IMR-90 (cell line): ENCODE results near the gene TMEM117. TPM values are rescaled to one million over a fixed set of nuclear protein-coding genes. Genes with fewer than 3 reads are reported as not detected.

Experiments used
- ATAC-seq: fragments of 200-7000 bp; cut with Tn5 transposase; 2 replicates; pipeline ENCODE4 v1.9.1; 2020; ENCODE audit warnings: low read depth, mild to moderate bottlenecking, moderate library complexity
- BruUV-seq: library from RNA; stranded (reverse); fragments of 400-500 nt; replicated peaks from 2 replicates; lab custom pipeline; 2021; lab: Mats Ljungman, UMichigan
- CTCF ChIA-PET: fragments of 300-600 bp; formaldehyde crosslinking; extraction: SDS; loops from one replicate; lab custom pipeline; 2021; ENCODE audit warnings: antibody characterized with exemption; lab: Yijun Ruan, JAX
- POLR2A ChIA-PET: fragments of 300-600 bp; sonication (Branson Sonifier 250); formaldehyde crosslinking; loops from one replicate; lab custom pipeline; 2022; ENCODE audit warnings: antibody characterized with exemption; ENCODE audit not compliant: unreplicated experiment; lab: Charles Lee
- DNase-seq: peaks from one replicate; pipeline ENCODE4 v3.0.0; 2013
- H2AFZ ChIP-seq: replicated peaks from 2 replicates; pipeline ENCODE3; 2013; ENCODE audit warnings: low read length, mild to moderate bottlenecking; ENCODE audit not compliant: poor library complexity
- H2AK5ac ChIP-seq: 2 replicates; pipeline ENCODE4 v1.6.1; 2013; ENCODE audit warnings: low read depth, low read length, inconsistent platforms
- H2AK9ac ChIP-seq: replicated peaks from 2 replicates; pipeline ENCODE3; 2013; ENCODE audit warnings: mild to moderate bottlenecking, low read depth, low read length, moderate library complexity; ENCODE audit not compliant: poor library complexity
- H2BK120ac ChIP-seq: 2 replicates; pipeline ENCODE4 v1.6.1; 2013; ENCODE audit warnings: low read depth, low read length, inconsistent platforms
- H2BK15ac ChIP-seq: 3 replicates; pipeline ENCODE4 v1.6.1; 2013; ENCODE audit warnings: low read depth, low read length, inconsistent platforms
- H2BK20ac ChIP-seq: 2 replicates; pipeline ENCODE4 v1.6.1; 2013; ENCODE audit warnings: low read depth, mild to moderate bottlenecking, inconsistent platforms, low read length, moderate library complexity
- H2BK5ac ChIP-seq: 2 replicates; pipeline ENCODE4 v1.6.1; 2013; ENCODE audit warnings: mild to moderate bottlenecking, low read depth, low read length, inconsistent platforms; ENCODE audit not compliant: poor library complexity, severe bottlenecking
- H3K14ac ChIP-seq: replicated peaks from 2 replicates; pipeline ENCODE4 v1.6.1; 2013; ENCODE audit warnings: low read depth, low read length, inconsistent platforms
- H3K18ac ChIP-seq: 2 replicates; pipeline ENCODE4 v1.6.1; 2013; ENCODE audit warnings: low read depth, low read length, control low read depth
- H3K23ac ChIP-seq: 2 replicates; pipeline ENCODE4 v1.6.1; 2013; ENCODE audit warnings: low read depth, low read length, inconsistent platforms
- H3K27ac ChIP-seq: 2 replicates; pipeline ENCODE4 v1.5.1; 2013; ENCODE audit warnings: mild to moderate bottlenecking, control low read depth, low read length; ENCODE audit not compliant: insufficient read depth
- H3K27me3 ChIP-seq: 2 replicates; pipeline ENCODE4 v1.6.1; 2013; ENCODE audit warnings: low read length; ENCODE audit not compliant: control insufficient read depth, insufficient read depth
- H3K36me3 ChIP-seq: 2 replicates; pipeline ENCODE4 v1.6.1; 2013; ENCODE audit warnings: low read length, mixed read lengths; ENCODE audit not compliant: control insufficient read depth, insufficient read depth
- H3K4ac ChIP-seq: 2 replicates; pipeline ENCODE4 v1.6.1; 2013; ENCODE audit warnings: low read depth, low read length, inconsistent platforms
- H3K4me1 ChIP-seq: 2 replicates; pipeline ENCODE4 v1.6.1; 2013; ENCODE audit warnings: low read length, mixed read lengths; ENCODE audit not compliant: control insufficient read depth, insufficient read depth
- H3K4me2 ChIP-seq: 2 replicates; pipeline ENCODE4 v1.6.1; 2013; ENCODE audit warnings: low read depth, mild to moderate bottlenecking, control low read depth, low read length, moderate library complexity
- H3K4me3 ChIP-seq: 2 replicates; pipeline ENCODE4 v1.5.1; 2013; ENCODE audit warnings: low read depth, mild to moderate bottlenecking, control low read depth, low read length, moderate library complexity; ENCODE audit not compliant: insufficient read depth
- H3K56ac ChIP-seq: 2 replicates; pipeline ENCODE4 v1.6.1; 2013; ENCODE audit warnings: low read length, inconsistent platforms; ENCODE audit not compliant: insufficient read depth; ENCODE audit errors: extremely low read depth
- H3K79me1 ChIP-seq, 2 experiments: 2 replicates each; pipeline ENCODE4 v1.6.1; 2013; ENCODE audit warnings: low read length in 2 of 2, inconsistent platforms in 1 of 2, low read depth in 1 of 2
- H3K9ac ChIP-seq: 2 replicates; pipeline ENCODE4 v1.6.1; 2013; ENCODE audit warnings: low read depth, low read length, control low read depth
- H3K9me1 ChIP-seq: 2 replicates; pipeline ENCODE4 v1.6.1; 2013; ENCODE audit warnings: low read length, inconsistent platforms; ENCODE audit not compliant: insufficient read depth
- H3K9me3 ChIP-seq: 2 replicates; pipeline ENCODE4 v1.6.1; 2013; ENCODE audit warnings: low read length; ENCODE audit not compliant: control insufficient read depth, insufficient read depth
- H4K20me1 ChIP-seq: 2 replicates; pipeline ENCODE4 v1.6.1; 2013; ENCODE audit warnings: low read length, inconsistent platforms; ENCODE audit not compliant: insufficient read depth
- H4K5ac ChIP-seq: 2 replicates; pipeline ENCODE4 v1.6.1; 2013; ENCODE audit warnings: mild to moderate bottlenecking, low read depth, low read length, control low read depth
- H4K8ac ChIP-seq, 2 experiments: 2 replicates each; pipeline ENCODE4 v1.6.1; 2013; ENCODE audit warnings: low read depth in 2 of 2, low read length in 2 of 2, control low read depth in 1 of 2, inconsistent platforms in 1 of 2
- H4K91ac ChIP-seq: 2 replicates; pipeline ENCODE4 v1.6.1; 2013; ENCODE audit warnings: low read depth, low read length, inconsistent platforms; ENCODE audit not compliant: insufficient read depth
- BHLHE40 ChIP-seq: fragments of 150-350 bp; IDR thresholded peaks from 2 replicates; pipeline ENCODE4 v1.6.1; 2016; ENCODE audit warnings: mild to moderate bottlenecking, low read depth, low read length
- CEBPB ChIP-seq: IDR thresholded peaks from 2 replicates; pipeline ENCODE4 v1.6.1; 2012; ENCODE audit warnings: low read depth, low read length, improper control_type of control experiment
- CHD1 ChIP-seq: IDR thresholded peaks from 2 replicates; pipeline ENCODE4 v1.6.1; 2012; ENCODE audit warnings: low read depth, low read length, improper control_type of control experiment
- CTCF ChIP-seq: conservative IDR thresholded peaks from 2 replicates; pipeline ENCODE4 v1.5.1; 2012; ENCODE audit warnings: mild to moderate bottlenecking, low read depth, low read length, improper control_type of control experiment
- FOS ChIP-seq: fragments of 150-350 bp; IDR thresholded peaks from 2 replicates; pipeline ENCODE4 v1.6.1; 2016; ENCODE audit warnings: low read depth, low read length
- MAFK ChIP-seq: IDR thresholded peaks from 2 replicates; pipeline ENCODE4 v1.6.1; 2012; ENCODE audit warnings: low read depth, low read length, improper control_type of control experiment
- MAZ ChIP-seq: IDR thresholded peaks from 2 replicates; pipeline ENCODE4 v1.6.1; 2012; ENCODE audit warnings: low read depth, mild to moderate bottlenecking, low read length, improper control_type of control experiment, moderate library complexity, borderline replicate concordance
- MXI1 ChIP-seq: IDR thresholded peaks from 2 replicates; pipeline ENCODE4 v1.6.1; 2012; ENCODE audit warnings: low read depth, mild to moderate bottlenecking, low read length, moderate library complexity, borderline replicate concordance
- NFE2L2 ChIP-seq: fragments of 150-350 bp; IDR thresholded peaks from 2 replicates; pipeline ENCODE4 v1.6.1; 2016; ENCODE audit warnings: low read depth, mild to moderate bottlenecking, low read length
- POLR2A ChIP-seq: IDR thresholded peaks from 2 replicates; pipeline ENCODE4 v1.6.1; 2012; ENCODE audit warnings: mild to moderate bottlenecking, low read depth, low read length
- RCOR1 ChIP-seq: IDR thresholded peaks from 2 replicates; pipeline ENCODE4 v1.6.1; 2012; ENCODE audit warnings: mild to moderate bottlenecking, low read length, improper control_type of control experiment; ENCODE audit not compliant: insufficient replicate concordance
- RFX5 ChIP-seq: IDR thresholded peaks from 2 replicates; pipeline ENCODE4 v1.8.0; 2012; ENCODE audit warnings: low read depth, mild to moderate bottlenecking, low read length, moderate library complexity
- SMC3 ChIP-seq: fragments of 150-350 bp; IDR thresholded peaks from 2 replicates; pipeline ENCODE4 v1.6.1; 2016; ENCODE audit warnings: low read depth, mild to moderate bottlenecking, antibody characterized with exemption, low read length, moderate library complexity
- dilution Hi-C: fragments of 300-500 bp; cut with HindIII; formaldehyde crosslinking; loops from one replicate; pipeline ENCODE4 v1.14.3; 2018; ENCODE audit warnings: low sequenced_read_pairs; ENCODE audit not compliant: unreplicated experiment
- in situ Hi-C: fragments of 300-500 bp; cut with MboI; formaldehyde crosslinking; loops from 3 replicates; pipeline ENCODE4 v1.14.3; 2019; ENCODE audit warnings: low sequenced_read_pairs, inconsistent platforms, mixed read lengths
- intact Hi-C: fragments of 100-400 bp; cut with micrococcal nuclease; formaldehyde crosslinking; loops from 2 replicates; pipeline ENCODE4 v1.10.0; 2022
- polyA plus RNA-seq, 3 experiments: library from polyadenylated mRNA; depleted of rRNA; stranded (reverse); fragments of >200 nt; gene quantifications; 2 replicates each; pipeline ENCODE4 v1.2.3, GENCODE V29; 2012; ENCODE audit warnings: low replicate concordance in 1 of 3
- total RNA-seq: library from RNA; depleted of rRNA; stranded (reverse); fragments of >200 nt; gene quantifications from 2 replicates; pipeline ENCODE4 v1.2.3, GENCODE V29; 2012
- TF ChIP-seq, protein P1 (sequence below): fragments of 150-350 bp; IDR thresholded peaks from 2 replicates; pipeline ENCODE4 v1.6.1; 2017; ENCODE audit warnings: mild to moderate bottlenecking, antibody characterized with exemption, low read length, low read depth
- TF ChIP-seq, protein P2 (sequence below): fragments of 150-350 bp; IDR thresholded peaks from 2 replicates; pipeline ENCODE4 v1.6.1; 2016; ENCODE audit warnings: low read depth, mild to moderate bottlenecking, low read length, moderate library complexity, borderline replicate concordance

Gene TMEM117
- total and polyA plus RNA-seq, 2 of the 4 experiments (the other 2 are of a cell fraction): 8.7 to 21.0 TPM

DNA sequence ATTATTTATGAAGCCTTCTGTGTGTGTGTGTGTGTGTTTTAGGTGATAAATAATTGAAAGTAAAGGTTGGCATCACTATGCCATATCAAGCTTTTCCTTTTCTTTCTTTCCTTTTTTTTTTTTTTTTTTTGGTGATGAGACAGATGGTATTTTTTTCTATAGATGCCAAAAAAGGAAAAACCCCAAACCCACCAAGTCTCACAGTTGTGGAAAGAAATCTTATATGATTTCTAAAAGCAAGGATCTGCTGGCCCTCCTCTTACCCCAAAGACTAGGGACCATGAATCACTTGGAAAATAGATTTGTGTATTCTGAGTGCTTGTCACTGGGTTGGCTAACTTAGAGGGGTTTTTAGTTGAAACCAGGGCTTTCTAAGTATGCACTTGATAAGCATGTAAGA, 181.3 kb downstream of the TMEM117 start:
- in situ Hi-C loops: no loop called here
- no peak overlapping the region for H3K18ac ChIP-seq
- CTCF ChIA-PET: no interaction called here

More for the DNA sequence above, 181.3 kb downstream of the TMEM117 start:
- Histone ChIP-seq H3K4me3 (no peak overlapping the region), H3K23ac (no peak overlapping the region), H4K5ac (no peak overlapping the region), H3K27me3 (no peaks in the 10 kb centered on the region), H3K4me1 (no peaks in the 10 kb centered on the region), H2BK20ac (no peak overlapping the region), H3K79me1 (no peaks in the 10 kb centered on the region), H3K36me3 (no peaks in the 10 kb centered on the region), H4K8ac (no peak overlapping the region), H4K91ac (no peak overlapping the region), H3K27ac (no peak overlapping the region), H3K4ac (no peak overlapping the region), H4K20me1 (no peaks in the 10 kb centered on the region), H3K14ac (no peak overlapping the region), H2BK15ac (no peak overlapping the region), H3K9ac (no peak overlapping the region), H3K9me3 (no peaks in the 10 kb centered on the region), H2AFZ (no peak overlapping the region), H3K9me1 (no peaks in the 10 kb centered on the region), H3K4me2 (no peak overlapping the region), H2AK5ac (no peak overlapping the region), H2BK120ac (no peak overlapping the region), H3K56ac (no peak overlapping the region), H2AK9ac (no peak overlapping the region), H2BK5ac (no peak overlapping the region)
- intact Hi-C loops: loop anchor here (10.0 kb wide), 1 partner anchor 1108 kb away; no protein-coding TSS in a partner anchor
- dilution Hi-C loops: no loop called here
- ATAC-seq (no peak), DNase-seq (no peak)
- no peak for TF ChIP-seq RFX5
- TF ChIP-seq CHD1: no peak
- TF ChIP-seq MAZ: no peak
- TF ChIP-seq, protein P1, sequence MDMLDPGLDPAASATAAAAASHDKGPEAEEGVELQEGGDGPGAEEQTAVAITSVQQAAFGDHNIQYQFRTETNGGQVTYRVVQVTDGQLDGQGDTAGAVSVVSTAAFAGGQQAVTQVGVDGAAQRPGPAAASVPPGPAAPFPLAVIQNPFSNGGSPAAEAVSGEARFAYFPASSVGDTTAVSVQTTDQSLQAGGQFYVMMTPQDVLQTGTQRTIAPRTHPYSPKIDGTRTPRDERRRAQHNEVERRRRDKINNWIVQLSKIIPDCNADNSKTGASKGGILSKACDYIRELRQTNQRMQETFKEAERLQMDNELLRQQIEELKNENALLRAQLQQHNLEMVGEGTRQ: no peak
- no peak for TF ChIP-seq SMC3
- TF ChIP-seq MXI1: no peak
- no peak for TF ChIP-seq MAFK
- no peak for TF ChIP-seq NFE2L2
- TF ChIP-seq CTCF: no peak
- TF ChIP-seq BHLHE40: no peak
- no peak for TF ChIP-seq POLR2A
- TF ChIP-seq, protein P2, sequence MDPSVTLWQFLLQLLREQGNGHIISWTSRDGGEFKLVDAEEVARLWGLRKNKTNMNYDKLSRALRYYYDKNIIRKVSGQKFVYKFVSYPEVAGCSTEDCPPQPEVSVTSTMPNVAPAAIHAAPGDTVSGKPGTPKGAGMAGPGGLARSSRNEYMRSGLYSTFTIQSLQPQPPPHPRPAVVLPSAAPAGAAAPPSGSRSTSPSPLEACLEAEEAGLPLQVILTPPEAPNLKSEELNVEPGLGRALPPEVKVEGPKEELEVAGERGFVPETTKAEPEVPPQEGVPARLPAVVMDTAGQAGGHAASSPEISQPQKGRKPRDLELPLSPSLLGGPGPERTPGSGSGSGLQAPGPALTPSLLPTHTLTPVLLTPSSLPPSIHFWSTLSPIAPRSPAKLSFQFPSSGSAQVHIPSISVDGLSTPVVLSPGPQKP: no peak
- TF ChIP-seq CEBPB: no peak
- no peak for TF ChIP-seq FOS
- TF ChIP-seq RCOR1: no peak
- BruUV-seq: no TSS peak
- POLR2A ChIA-PET: no interaction called here
